SK-N-SH treated with all-trans-retinoic acid at 6 μM for 48 hours (cell line): Measurements from ENCODE around the gene MTFR1L.

Experiments used
- ATAC-seq: fragments of 200-7000 bp; cut with Tn5 transposase; 3 replicates; pipeline ENCODE4 v1.9.1; 2020; ENCODE audit warnings: mild to moderate bottlenecking, moderate library complexity
- ARNTL ChIP-seq: fragments of 450-650 bp; formaldehyde crosslinking; IDR thresholded peaks from 2 replicates; pipeline ENCODE4 v1.5.0; 2020; ENCODE audit warnings: low read depth, mild to moderate bottlenecking, moderate library complexity, borderline replicate concordance
- BACH2 ChIP-seq: fragments of 250-450 bp; sonication (Bioruptor Pico); IDR thresholded peaks from 2 replicates; pipeline ENCODE4 v1.9.0; 2021; ENCODE audit warnings: mild to moderate bottlenecking, borderline replicate concordance
- CREB5 ChIP-seq: fragments of 250-450 bp; sonication (Bioruptor Pico); IDR thresholded peaks from 2 replicates; pipeline ENCODE4 v1.5.1; 2020; ENCODE audit warnings: low read depth, mild to moderate bottlenecking, moderate library complexity
- CSDC2 ChIP-seq: fragments of 250-450 bp; sonication (Bioruptor Pico); IDR thresholded peaks from 2 replicates; pipeline ENCODE4 v1.5.0; 2020; ENCODE audit warnings: mild to moderate bottlenecking, moderate library complexity
- ESRRG ChIP-seq: fragments of 250-450 bp; sonication (Bioruptor Pico); IDR thresholded peaks from 2 replicates; pipeline ENCODE4 v1.6.1; 2021; ENCODE audit warnings: mild to moderate bottlenecking
- GLIS3 ChIP-seq: fragments of 250-450 bp; sonication (Bioruptor Pico); IDR thresholded peaks from 2 replicates; pipeline ENCODE4 v1.5.0; 2020; ENCODE audit warnings: mild to moderate bottlenecking, moderate library complexity
- ISL1 ChIP-seq: fragments of 250-450 bp; sonication (Bioruptor Pico); IDR thresholded peaks from 2 replicates; pipeline ENCODE4 v2.1.2; 2022; ENCODE audit warnings: mild to moderate bottlenecking, moderate library complexity
- OSR1 ChIP-seq: fragments of 250-450 bp; sonication (Bioruptor Pico); IDR thresholded peaks from 2 replicates; pipeline ENCODE4 v1.8.0; 2022; ENCODE audit warnings: moderate library complexity, mild to moderate bottlenecking, inconsistent platforms
- POU6F1 ChIP-seq: fragments of 250-450 bp; sonication (Bioruptor Pico); IDR thresholded peaks from 2 replicates; pipeline ENCODE4 v1.8.0; 2021; ENCODE audit warnings: low read depth, mild to moderate bottlenecking, moderate library complexity, borderline replicate concordance
- PPARA ChIP-seq: fragments of 250-450 bp; sonication (Bioruptor Pico); IDR thresholded peaks from 2 replicates; pipeline ENCODE4 v1.5.0; 2020; ENCODE audit warnings: mild to moderate bottlenecking, borderline replicate concordance
- RARB ChIP-seq: fragments of 250-450 bp; sonication (Bioruptor Pico); IDR thresholded peaks from 2 replicates; pipeline ENCODE4 v1.8.0; 2021; ENCODE audit warnings: mild to moderate bottlenecking, moderate library complexity
- SNAI2 ChIP-seq: fragments of 250-450 bp; sonication (Bioruptor Pico); IDR thresholded peaks from 2 replicates; pipeline ENCODE4 v1.5.0; 2020; ENCODE audit warnings: mild to moderate bottlenecking, moderate library complexity
- TCF4 ChIP-seq: fragments of 250-450 bp; sonication (Bioruptor Pico); IDR thresholded peaks from 2 replicates; pipeline ENCODE4 v1.8.0; 2021; ENCODE audit warnings: mild to moderate bottlenecking, moderate library complexity, borderline replicate concordance
- TOX ChIP-seq: fragments of 250-450 bp; sonication (Bioruptor Pico); IDR thresholded peaks from 2 replicates; pipeline ENCODE4 v1.8.0; 2021; ENCODE audit warnings: mild to moderate bottlenecking, moderate library complexity, borderline replicate concordance
- ZC3H10 ChIP-seq: fragments of 250-450 bp; sonication (Bioruptor Pico); IDR thresholded peaks from 2 replicates; pipeline ENCODE4 v1.5.1; 2021; ENCODE audit warnings: mild to moderate bottlenecking, moderate library complexity
- ZFP3 ChIP-seq: fragments of 250-450 bp; sonication (Bioruptor Pico); IDR thresholded peaks from 2 replicates; pipeline ENCODE4 v1.5.0; 2020; ENCODE audit warnings: mild to moderate bottlenecking, moderate library complexity
- ZFP30 ChIP-seq: fragments of 450-650 bp; formaldehyde crosslinking; IDR thresholded peaks from 2 replicates; pipeline ENCODE4 v1.5.0; 2022; ENCODE audit warnings: mild to moderate bottlenecking, moderate library complexity
- ZNF565 ChIP-seq: fragments of 450-650 bp; formaldehyde crosslinking; conservative IDR thresholded peaks from 2 replicates; pipeline ENCODE4 v1.5.0; 2020; ENCODE audit warnings: low read depth, mild to moderate bottlenecking, moderate library complexity
- ZNF70 ChIP-seq: fragments of 450-650 bp; formaldehyde crosslinking; IDR thresholded peaks from 2 replicates; pipeline ENCODE4 v1.5.0; 2020; ENCODE audit warnings: mild to moderate bottlenecking, moderate library complexity
- TF ChIP-seq, protein P1 (sequence below): fragments of 250-450 bp; sonication (Bioruptor Pico); IDR thresholded peaks from 2 replicates; pipeline ENCODE4 v1.5.1; 2021; ENCODE audit warnings: mild to moderate bottlenecking, moderate library complexity
- TF ChIP-seq, protein P2 (sequence below): fragments of 250-450 bp; sonication (Bioruptor Pico); IDR thresholded peaks from 2 replicates; pipeline ENCODE4 v1.5.0; 2020; ENCODE audit warnings: mild to moderate bottlenecking, moderate library complexity

Gene MTFR1L

GRCh38 chr1:25793585-25794170, 26.1 kb upstream of the MTFR1L start (continued):
- TF ChIP-seq, protein P1, sequence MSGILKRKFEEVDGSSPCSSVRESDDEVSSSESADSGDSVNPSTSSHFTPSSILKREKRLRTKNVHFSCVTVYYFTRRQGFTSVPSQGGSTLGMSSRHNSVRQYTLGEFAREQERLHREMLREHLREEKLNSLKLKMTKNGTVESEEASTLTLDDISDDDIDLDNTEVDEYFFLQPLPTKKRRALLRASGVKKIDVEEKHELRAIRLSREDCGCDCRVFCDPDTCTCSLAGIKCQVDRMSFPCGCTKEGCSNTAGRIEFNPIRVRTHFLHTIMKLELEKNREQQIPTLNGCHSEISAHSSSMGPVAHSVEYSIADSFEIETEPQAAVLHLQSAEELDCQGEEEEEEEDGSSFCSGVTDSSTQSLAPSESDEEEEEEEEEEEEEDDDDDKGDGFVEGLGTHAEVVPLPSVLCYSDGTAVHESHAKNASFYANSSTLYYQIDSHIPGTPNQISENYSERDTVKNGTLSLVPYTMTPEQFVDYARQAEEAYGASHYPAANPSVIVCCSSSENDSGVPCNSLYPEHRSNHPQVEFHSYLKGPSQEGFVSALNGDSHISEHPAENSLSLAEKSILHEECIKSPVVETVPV (CRISPR knock-in tag), result no peak
- no peak for TF ChIP-seq CREB5 (CRISPR knock-in tag)
- no peak for TF ChIP-seq RARB (CRISPR knock-in tag)
- TF ChIP-seq GLIS3 (CRISPR knock-in tag), result no peak
- no peak for TF ChIP-seq CSDC2 (CRISPR knock-in tag)
- no peak for TF ChIP-seq PPARA

DNA sequence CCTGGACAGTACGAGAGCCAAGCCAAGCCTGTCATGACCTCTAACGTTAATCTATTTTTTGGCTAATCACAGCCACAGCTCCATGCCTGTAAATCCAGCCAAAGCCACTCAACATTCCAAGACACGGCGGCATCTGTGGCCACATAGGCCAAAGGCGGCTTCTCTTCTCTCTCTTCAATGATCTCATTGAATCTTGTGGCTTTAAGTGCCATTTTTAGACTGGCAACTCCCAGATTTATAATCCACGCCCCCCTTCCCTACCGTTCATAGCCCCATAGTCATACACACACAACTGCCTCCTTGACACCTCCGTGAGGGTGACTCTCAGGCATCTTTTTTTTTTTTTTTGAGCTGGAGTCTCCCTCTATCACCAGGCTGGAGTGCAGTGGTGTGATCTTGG, 25.4 kb upstream of the MTFR1L start:
- no peak for ATAC-seq
- TF ChIP-seq ESRRG, result no peak
- no peak for TF ChIP-seq ZNF70 (CRISPR knock-in tag)
- TF ChIP-seq CREB5 (CRISPR knock-in tag), result no peak
- no peak for TF ChIP-seq ISL1 (CRISPR knock-in tag)
- no peak for TF ChIP-seq PPARA
- no peak for TF ChIP-seq ZC3H10
- no peak for TF ChIP-seq TCF4 (CRISPR knock-in tag)
- TF ChIP-seq POU6F1 (CRISPR knock-in tag), result no peak
- no peak for TF ChIP-seq ARNTL
- no peak for TF ChIP-seq GLIS3 (CRISPR knock-in tag)
- TF ChIP-seq, protein P1 (CRISPR knock-in tag), result no peak
- no peak for TF ChIP-seq ZFP30 (CRISPR knock-in tag)
- no peak for TF ChIP-seq TOX
- no peak for TF ChIP-seq OSR1
- no peak for TF ChIP-seq SNAI2 (CRISPR knock-in tag)
- TF ChIP-seq ZFP3 (CRISPR knock-in tag), result no peak
- no peak for TF ChIP-seq ZNF565 (CRISPR knock-in tag)
- TF ChIP-seq BACH2 (CRISPR knock-in tag), result no peak
- TF ChIP-seq, protein P2, sequence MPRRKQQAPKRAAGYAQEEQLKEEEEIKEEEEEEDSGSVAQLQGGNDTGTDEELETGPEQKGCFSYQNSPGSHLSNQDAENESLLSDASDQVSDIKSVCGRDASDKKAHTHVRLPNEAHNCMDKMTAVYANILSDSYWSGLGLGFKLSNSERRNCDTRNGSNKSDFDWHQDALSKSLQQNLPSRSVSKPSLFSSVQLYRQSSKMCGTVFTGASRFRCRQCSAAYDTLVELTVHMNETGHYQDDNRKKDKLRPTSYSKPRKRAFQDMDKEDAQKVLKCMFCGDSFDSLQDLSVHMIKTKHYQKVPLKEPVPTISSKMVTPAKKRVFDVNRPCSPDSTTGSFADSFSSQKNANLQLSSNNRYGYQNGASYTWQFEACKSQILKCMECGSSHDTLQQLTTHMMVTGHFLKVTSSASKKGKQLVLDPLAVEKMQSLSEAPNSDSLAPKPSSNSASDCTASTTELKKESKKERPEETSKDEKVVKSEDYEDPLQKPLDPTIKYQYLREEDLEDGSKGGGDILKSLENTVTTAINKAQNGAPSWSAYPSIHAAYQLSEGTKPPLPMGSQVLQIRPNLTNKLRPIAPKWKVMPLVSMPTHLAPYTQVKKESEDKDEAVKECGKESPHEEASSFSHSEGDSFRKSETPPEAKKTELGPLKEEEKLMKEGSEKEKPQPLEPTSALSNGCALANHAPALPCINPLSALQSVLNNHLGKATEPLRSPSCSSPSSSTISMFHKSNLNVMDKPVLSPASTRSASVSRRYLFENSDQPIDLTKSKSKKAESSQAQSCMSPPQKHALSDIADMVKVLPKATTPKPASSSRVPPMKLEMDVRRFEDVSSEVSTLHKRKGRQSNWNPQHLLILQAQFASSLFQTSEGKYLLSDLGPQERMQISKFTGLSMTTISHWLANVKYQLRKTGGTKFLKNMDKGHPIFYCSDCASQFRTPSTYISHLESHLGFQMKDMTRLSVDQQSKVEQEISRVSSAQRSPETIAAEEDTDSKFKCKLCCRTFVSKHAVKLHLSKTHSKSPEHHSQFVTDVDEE (CRISPR knock-in tag), result no peak

DNA sequence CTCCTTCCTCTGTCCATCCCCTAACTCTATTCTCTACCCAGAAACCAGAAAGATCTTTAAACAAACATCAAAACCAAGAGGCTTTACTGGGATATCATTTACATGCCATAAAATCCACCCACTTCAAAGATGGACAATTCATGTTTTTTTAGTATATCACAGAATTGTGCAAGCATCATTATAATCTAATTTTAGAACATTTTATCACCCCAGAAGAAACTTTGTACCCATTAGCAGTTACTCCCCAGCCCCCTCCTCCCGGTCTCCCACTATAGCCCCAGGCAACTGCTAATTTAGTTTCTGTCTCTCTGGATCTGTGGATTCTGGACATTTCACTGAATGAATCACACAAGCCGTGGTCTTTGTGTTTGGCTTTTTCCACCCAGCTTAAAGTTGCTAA, 24.5 kb upstream of the MTFR1L start:
- TF ChIP-seq ARNTL, result no peak
- no peak for TF ChIP-seq TCF4 (CRISPR knock-in tag)
- ATAC-seq, result no peak
